Mesenchymal stem cell (in vitro differentiated cells and primary cell): ENCODE measurements around the gene VPS39.
A peak's percentile ranks its signal among the peaks of the same experiment; 100 is the strongest.

ENCODE experiments used
- DNase-seq: peaks from one replicate; pipeline ENCODE4 v3.0.0-alpha.2; 2013
- H2AFZ ChIP-seq: one replicate; pipeline ENCODE4 v1.6.1; 2013; ENCODE audit warnings: low read depth, mild to moderate bottlenecking, control low read depth, inconsistent platforms, low read length, moderate library complexity
- H2AK5ac ChIP-seq: 2 replicates; pipeline ENCODE4 v1.6.1; 2013; ENCODE audit warnings: low read length, moderate library complexity, mild to moderate bottlenecking, inconsistent platforms; ENCODE audit not compliant: severe bottlenecking
- H2BK120ac ChIP-seq: one replicate; pipeline ENCODE4 v1.6.1; 2013; ENCODE audit warnings: low read depth, mild to moderate bottlenecking, inconsistent platforms, low read length, moderate library complexity
- H2BK12ac ChIP-seq, 2 experiments: one replicate each; pipeline ENCODE4 v1.6.1; 2013; ENCODE audit warnings: inconsistent platforms in 2 of 2, low read length in 2 of 2, mild to moderate bottlenecking in 2 of 2, moderate library complexity in 2 of 2, control low read depth in 1 of 2
- H2BK15ac ChIP-seq: one replicate; pipeline ENCODE4 v1.6.1; 2013; ENCODE audit warnings: mild to moderate bottlenecking, low read depth, inconsistent platforms; ENCODE audit not compliant: poor library complexity, severe bottlenecking
- H2BK5ac ChIP-seq: 2 replicates; pipeline ENCODE4 v1.6.1; 2013; ENCODE audit warnings: low read depth, mild to moderate bottlenecking, low read length, control low read depth, inconsistent platforms; ENCODE audit not compliant: poor library complexity, severe bottlenecking
- H3K14ac ChIP-seq, 2 experiments: one replicate each; pipeline ENCODE4 v1.6.1; 2013; ENCODE audit warnings: inconsistent platforms in 2 of 2, low read length in 2 of 2, control low read depth in 1 of 2, mild to moderate bottlenecking in 1 of 2, moderate library complexity in 1 of 2
- H3K18ac ChIP-seq, 2 experiments: one replicate each; pipeline ENCODE4 v1.6.1; 2013; ENCODE audit warnings: inconsistent platforms in 2 of 2, low read length in 2 of 2, control low read depth in 1 of 2, low read depth in 1 of 2, mild to moderate bottlenecking in 1 of 2
- H3K23ac ChIP-seq, 2 experiments: one replicate each; pipeline ENCODE4 v1.6.1; 2013; ENCODE audit warnings: inconsistent platforms in 2 of 2, low read length in 2 of 2, mild to moderate bottlenecking in 2 of 2, moderate library complexity in 2 of 2, control low read depth in 1 of 2
- H3K27ac ChIP-seq: 2 replicates; pipeline ENCODE4 v1.5.1; 2013; ENCODE audit warnings: mild to moderate bottlenecking, moderate library complexity, low read length, control low read depth, inconsistent platforms; ENCODE audit not compliant: poor library complexity, severe bottlenecking
- H3K27me3 ChIP-seq, 2 experiments: 2 replicates each; pipeline versions ENCODE4 v1.6.1 to v1.7.0; 2013; ENCODE audit warnings: low read length in 2 of 2, mild to moderate bottlenecking in 2 of 2, moderate library complexity in 2 of 2, control low read depth in 1 of 2, inconsistent platforms in 1 of 2; ENCODE audit not compliant: control insufficient read depth in 1 of 2, insufficient read depth in 1 of 2
- H3K36me3 ChIP-seq, 2 experiments: 2 replicates each; pipeline versions ENCODE4 v1.6.1 to v1.7.0; 2013; ENCODE audit warnings: low read length in 2 of 2, control low read depth in 1 of 2, inconsistent platforms in 1 of 2, low read depth in 1 of 2, mild to moderate bottlenecking in 1 of 2; ENCODE audit not compliant: insufficient read depth in 2 of 2, control insufficient read depth in 1 of 2
- H3K4ac ChIP-seq, 2 experiments: one replicate each; pipeline ENCODE4 v1.6.1; 2013; ENCODE audit warnings: inconsistent platforms in 2 of 2, low read length in 2 of 2, mild to moderate bottlenecking in 2 of 2, moderate library complexity in 2 of 2, control low read depth in 1 of 2, low read depth in 1 of 2
- H3K4me1 ChIP-seq: 2 replicates; pipeline ENCODE4 v1.6.1; 2013; ENCODE audit warnings: low read depth, low read length, control low read depth; ENCODE audit not compliant: control insufficient read depth, insufficient read depth
- H3K4me2 ChIP-seq: 2 replicates; pipeline ENCODE4 v1.6.1; 2013; ENCODE audit warnings: low read length, mild to moderate bottlenecking, inconsistent platforms; ENCODE audit not compliant: poor library complexity, severe bottlenecking
- H3K4me3 ChIP-seq, 2 experiments: 2 replicates each; pipeline versions ENCODE4 v1.5.1 to v1.7.0; 2013; ENCODE audit warnings: low read length in 2 of 2, mild to moderate bottlenecking in 2 of 2, control low read depth in 1 of 2, low read depth in 1 of 2; ENCODE audit not compliant: insufficient read depth in 1 of 2
- H3K79me1 ChIP-seq: replicated peaks from 2 replicates; pipeline ENCODE4 v1.6.1; 2013; ENCODE audit warnings: mild to moderate bottlenecking, control low read depth, low read length, inconsistent platforms; ENCODE audit not compliant: poor library complexity, severe bottlenecking
- H3K9ac ChIP-seq: 2 replicates; pipeline ENCODE4 v1.7.0; 2013; ENCODE audit warnings: mild to moderate bottlenecking, low read length, moderate library complexity
- H3K9me3 ChIP-seq: 2 replicates; pipeline ENCODE4 v1.7.0; 2013; ENCODE audit warnings: mild to moderate bottlenecking, low read length; ENCODE audit not compliant: control insufficient read depth
- H4K8ac ChIP-seq: one replicate; pipeline ENCODE4 v1.6.1; 2013; ENCODE audit warnings: inconsistent platforms, mild to moderate bottlenecking, low read length, moderate library complexity
- H4K91ac ChIP-seq: one replicate; pipeline ENCODE4 v1.6.1; 2013; ENCODE audit warnings: mild to moderate bottlenecking, low read length, inconsistent platforms
- WGBS: methylation state at CpG from one replicate; pipeline ENCODE4 v1.1.7; 2013; ENCODE audit warnings: mixed read lengths; 5-methylcytosine and 5-hydroxymethylcytosine counted together

The VPS39 gene

DNA sequence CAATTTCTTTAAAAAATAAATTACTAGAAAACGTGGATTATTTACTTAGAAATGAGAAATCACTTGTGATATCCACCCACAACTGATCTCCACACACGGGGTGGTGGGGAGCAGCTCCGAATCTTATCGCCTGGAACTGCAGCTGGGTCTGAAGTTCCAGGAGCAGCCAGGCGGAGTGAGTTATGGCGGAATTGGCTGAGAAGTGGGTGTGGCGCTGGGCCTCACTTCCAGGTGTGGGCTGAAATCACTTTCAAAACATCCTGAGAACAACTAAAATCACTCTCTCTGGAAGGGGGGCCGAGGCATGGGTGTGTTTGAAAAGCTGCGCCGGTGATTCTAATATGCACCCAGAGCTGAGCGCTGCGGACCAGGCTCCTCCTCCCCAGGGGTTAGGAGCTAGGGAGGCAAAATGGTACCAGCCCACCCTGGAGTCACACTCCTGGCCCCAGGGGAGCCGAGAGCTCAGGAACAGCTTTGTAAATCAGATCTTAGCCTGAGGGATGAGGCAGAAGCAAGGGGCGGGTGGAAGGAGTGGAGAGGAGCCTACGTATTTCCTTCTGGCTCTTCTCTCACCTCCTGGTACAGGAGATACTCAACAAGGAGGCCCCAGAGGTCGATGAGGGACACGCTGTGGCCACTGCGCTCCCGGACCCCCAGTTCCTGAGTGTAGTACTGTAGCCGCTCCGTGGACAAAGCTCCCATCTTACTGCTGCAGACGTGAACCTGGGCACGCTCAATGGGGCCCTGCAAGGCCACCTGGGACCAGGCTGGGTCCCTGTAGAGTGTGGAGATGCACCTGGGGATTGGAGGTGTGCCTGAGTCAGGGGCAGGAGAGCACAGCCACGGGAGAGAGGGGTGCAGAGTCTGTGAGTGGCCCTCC is 61.3 kb downstream of the VPS39 start:
- no peaks in the 10 kb centered on the region for H3K9me3 ChIP-seq
- peak overlapping the region in 1 of 2 experiments; percentile 63 for H3K14ac ChIP-seq
- no peak overlapping the region for H2BK15ac ChIP-seq
- no peak overlapping the region for H3K4me2 ChIP-seq
- no peak overlapping the region for H2AK5ac ChIP-seq
- no peak overlapping the region for H3K4me3 ChIP-seq
- peaks cover 39 to 81% of the 10 kb centered on the region in 2 experiments for H3K27me3 ChIP-seq
- H3K4me1 ChIP-seq: no peaks in the 10 kb centered on the region
- H4K8ac ChIP-seq: no peak overlapping the region
- no peak overlapping the region for H3K27ac ChIP-seq
- H2AFZ ChIP-seq: no peak overlapping the region
- H3K79me1 ChIP-seq: no peaks in the 10 kb centered on the region
- H4K91ac ChIP-seq: no peak overlapping the region
- no peak overlapping the region for H3K9ac ChIP-seq
- no peak overlapping the region for H3K18ac ChIP-seq
- no peak overlapping the region for H3K23ac ChIP-seq
- no peak overlapping the region for H2BK12ac ChIP-seq
- 79% methylated on average over 16 of the region's 24 CpGs for WGBS
- H2BK120ac ChIP-seq: no peak overlapping the region
- no peaks in the 10 kb centered on the region for H3K36me3 ChIP-seq
- no peak overlapping the region for H2BK5ac ChIP-seq
- H3K4ac ChIP-seq: no peak overlapping the region
- DNase-seq: no peak

DNA sequence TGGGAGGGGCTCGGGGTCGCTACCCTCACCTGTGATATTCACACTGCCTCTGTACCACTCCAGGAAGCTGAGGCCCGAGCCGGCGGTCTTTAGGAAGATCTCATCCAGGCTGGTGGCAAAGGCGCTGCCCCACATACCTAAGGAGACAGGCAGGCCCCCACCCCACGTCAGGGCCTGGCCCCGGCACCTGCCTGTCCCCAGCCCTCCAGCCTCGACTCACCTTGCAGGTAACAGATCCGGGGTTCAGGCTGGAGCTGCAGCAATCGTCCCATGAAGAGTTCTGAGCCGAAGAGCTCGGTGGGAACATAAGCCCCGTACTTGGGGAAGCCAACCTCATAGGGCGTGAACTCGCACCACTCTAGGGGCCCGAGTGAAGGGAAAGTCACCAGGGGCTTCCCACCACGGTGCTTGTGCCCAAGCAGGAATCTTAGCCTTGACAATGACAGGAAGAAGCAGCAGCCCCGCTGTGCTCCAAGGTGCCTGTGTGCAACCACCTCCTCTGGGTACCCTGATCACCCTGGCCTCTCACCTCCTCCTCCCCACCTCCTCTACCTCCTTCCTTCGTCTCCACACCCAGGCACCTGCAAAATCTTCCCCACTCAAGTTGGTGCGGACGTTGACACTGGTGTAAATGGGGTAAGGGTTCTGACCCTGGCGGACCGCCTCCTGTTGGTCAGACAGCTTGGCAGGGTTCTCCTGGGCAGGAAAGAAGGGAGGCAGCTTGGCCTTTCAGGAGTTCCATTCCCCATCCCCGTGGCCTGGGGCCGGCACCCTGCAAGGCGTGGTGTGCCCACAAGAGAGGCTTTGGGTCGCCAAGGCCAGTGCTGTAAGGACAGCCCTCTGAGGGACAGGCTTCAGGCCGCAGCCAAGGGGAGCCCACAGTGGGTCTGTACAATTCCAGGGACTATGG is 62.3 kb downstream of the VPS39 start:
- no peak overlapping the region for H2BK5ac ChIP-seq
- H3K23ac ChIP-seq: no peak overlapping the region
- no peak overlapping the region for H3K4ac ChIP-seq
- H2BK12ac ChIP-seq: no peak overlapping the region
- H2BK15ac ChIP-seq: no peak overlapping the region
- H3K9ac ChIP-seq: no peak overlapping the region
- 77% methylated on average over 29 of the region's 29 CpGs for WGBS
- H4K91ac ChIP-seq: no peak overlapping the region
- H2AFZ ChIP-seq: no peak overlapping the region
- H3K18ac ChIP-seq: no peak overlapping the region
- no peaks in the 10 kb centered on the region for H3K79me1 ChIP-seq
- no peak overlapping the region for H2AK5ac ChIP-seq
- no peak overlapping the region for H3K4me2 ChIP-seq
- H3K4me3 ChIP-seq: peak overlapping the region in 1 of 2 experiments; percentile 5
- H3K27ac ChIP-seq: no peak overlapping the region
- H3K4me1 ChIP-seq: no peaks in the 10 kb centered on the region
- no peak overlapping the region for H3K14ac ChIP-seq
- peaks cover 49 to 91% of the 10 kb centered on the region in 2 experiments for H3K27me3 ChIP-seq
- H3K36me3 ChIP-seq: no peaks in the 10 kb centered on the region
- no peak overlapping the region for H2BK120ac ChIP-seq
- no peak for DNase-seq
- no peaks in the 10 kb centered on the region for H3K9me3 ChIP-seq
- no peak overlapping the region for H4K8ac ChIP-seq

DNA sequence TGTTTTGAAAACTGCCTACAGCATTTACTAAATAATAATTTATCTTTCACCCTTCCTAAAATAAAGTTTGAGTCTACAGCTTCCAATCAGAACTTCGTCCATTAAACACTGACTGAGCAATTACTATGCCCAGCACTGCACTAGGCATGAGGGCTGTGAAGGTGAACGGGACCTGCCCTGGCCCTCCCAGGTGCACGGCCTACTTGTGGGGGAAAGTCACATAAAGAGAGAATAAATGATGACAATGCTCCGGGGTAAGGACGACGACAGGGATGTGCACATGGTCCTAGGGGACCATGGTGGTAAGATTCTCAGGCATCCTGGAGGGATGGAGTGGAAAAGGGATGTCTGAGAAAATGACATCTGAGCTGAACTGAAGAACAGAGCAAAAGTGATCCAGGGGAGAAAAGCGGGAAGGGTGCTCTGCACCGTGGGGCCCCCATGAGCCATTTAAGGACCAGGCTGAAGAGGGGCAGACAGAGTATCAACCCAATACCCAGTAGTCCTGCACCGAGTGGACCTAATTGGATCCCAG is 63.2 kb downstream of the VPS39 start:
- Histone ChIP-seq H3K27ac (no peak overlapping the region), H3K23ac (no peak overlapping the region), H2BK15ac (no peak overlapping the region), H3K27me3 (peaks cover 58 to 89% of the 10 kb centered on the region in 2 experiments), H2AK5ac (no peak overlapping the region), H4K8ac (no peak overlapping the region), H3K4me1 (no peaks in the 10 kb centered on the region), H3K14ac (no peak overlapping the region), H2BK120ac (no peak overlapping the region), H3K9ac (no peak overlapping the region), H3K36me3 (no peaks in the 10 kb centered on the region), H3K4me2 (no peak overlapping the region), H2BK12ac (no peak overlapping the region), H3K9me3 (no peaks in the 10 kb centered on the region), H3K18ac (no peak overlapping the region), H3K4ac (no peak overlapping the region), H3K4me3 (no peak overlapping the region), H2AFZ (no peak overlapping the region), H2BK5ac (no peak overlapping the region), H3K79me1 (no peaks in the 10 kb centered on the region), H4K91ac (no peak overlapping the region)
- WGBS: 67% methylated on average over 9 of the region's 9 CpGs
- no peak for DNase-seq
